ENCODE data around the gene SMCO4. TPM values are rescaled to one million over a fixed set of nuclear protein-coding genes. Genes with fewer than 3 reads are reported as not detected.

Gene SMCO4
- total and polyA plus RNA-seq, 2 donors (not counting 1 experiment from before 2014, with no cell fraction given) = 3.6 to 5.1 TPM

DNA sequence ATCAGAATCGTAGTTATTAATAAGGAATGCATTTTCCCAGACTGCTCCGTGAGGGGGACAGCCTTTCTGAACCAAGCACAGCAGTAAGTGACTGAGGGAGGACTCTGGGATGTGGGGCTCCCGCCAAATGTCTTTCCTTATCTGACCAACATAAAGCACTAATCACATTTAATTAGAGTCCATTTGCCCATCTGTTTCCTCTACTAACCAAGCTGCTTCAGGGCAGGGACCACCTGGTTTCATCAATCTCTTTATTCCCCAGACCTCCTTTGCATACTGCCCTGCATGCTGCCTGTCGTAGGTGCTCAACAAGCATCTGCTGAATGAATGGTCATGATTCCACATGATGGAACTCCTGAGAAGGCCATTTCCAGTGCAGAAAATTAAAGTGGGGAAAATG is 29.4 kb downstream of the SMCO4 start:
- Histone ChIP-seq H3K4me3 (ENCODE audit: control extremely low read depth in 1 of 5, extremely low read depth in 1 of 5, insufficient read depth in 1 of 5, low read depth in 2 of 5, low read length in 4 of 5) (no peak overlapping the region), H4K20me1 (ENCODE audit: control insufficient read depth, insufficient read depth, low read length, poor library complexity, severe bottlenecking) (no peaks in the 10 kb centered on the region), H3K9me3 (ENCODE audit: control extremely low read depth in 1 of 3, control insufficient read depth in 2 of 3, insufficient read depth in 1 of 3, low read length in 2 of 3) (peaks cover 0 to 4% (median 0%) of the 10 kb centered on the region in 3 donors), H3K27ac (ENCODE audit: low read length in 2 of 2) (no peak overlapping the region), H3K27me3 (replicated peaks in 1 of 4; ENCODE audit: control extremely low read depth in 1 of 4, control insufficient read depth in 3 of 4, insufficient read depth in 4 of 4, low read length in 3 of 4) (no peaks in the 10 kb centered on the region), H3K4me2 (replicated peaks; ENCODE audit: low read depth, low read length, poor library complexity, severe bottlenecking) (no peak overlapping the region), H2AFZ (ENCODE audit: insufficient read depth, low read depth, low read length, poor library complexity, severe bottlenecking) (no peak overlapping the region), H3K4me1 (ENCODE audit: control insufficient read depth in 2 of 2, insufficient read depth in 2 of 2, low read length in 2 of 2) (peaks cover 11 to 12% of the 10 kb centered on the region in 2 donors), H3K79me2 (ENCODE audit: control insufficient read depth, insufficient read depth, low read length) (no peaks in the 10 kb centered on the region), H3K9ac (ENCODE audit: low read length) (no peak overlapping the region), H3K36me3 (replicated peaks in 1 of 2; ENCODE audit: control extremely low read depth in 1 of 2, control insufficient read depth in 1 of 2, extremely low read depth in 1 of 2, insufficient read depth in 2 of 2, low read length in 1 of 2) (no peaks in the 10 kb centered on the region)
- TF ChIP-seq, protein P1, sequence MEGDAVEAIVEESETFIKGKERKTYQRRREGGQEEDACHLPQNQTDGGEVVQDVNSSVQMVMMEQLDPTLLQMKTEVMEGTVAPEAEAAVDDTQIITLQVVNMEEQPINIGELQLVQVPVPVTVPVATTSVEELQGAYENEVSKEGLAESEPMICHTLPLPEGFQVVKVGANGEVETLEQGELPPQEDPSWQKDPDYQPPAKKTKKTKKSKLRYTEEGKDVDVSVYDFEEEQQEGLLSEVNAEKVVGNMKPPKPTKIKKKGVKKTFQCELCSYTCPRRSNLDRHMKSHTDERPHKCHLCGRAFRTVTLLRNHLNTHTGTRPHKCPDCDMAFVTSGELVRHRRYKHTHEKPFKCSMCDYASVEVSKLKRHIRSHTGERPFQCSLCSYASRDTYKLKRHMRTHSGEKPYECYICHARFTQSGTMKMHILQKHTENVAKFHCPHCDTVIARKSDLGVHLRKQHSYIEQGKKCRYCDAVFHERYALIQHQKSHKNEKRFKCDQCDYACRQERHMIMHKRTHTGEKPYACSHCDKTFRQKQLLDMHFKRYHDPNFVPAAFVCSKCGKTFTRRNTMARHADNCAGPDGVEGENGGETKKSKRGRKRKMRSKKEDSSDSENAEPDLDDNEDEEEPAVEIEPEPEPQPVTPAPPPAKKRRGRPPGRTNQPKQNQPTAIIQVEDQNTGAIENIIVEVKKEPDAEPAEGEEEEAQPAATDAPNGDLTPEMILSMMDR (IDR thresholded peaks at IDR 0.05) = no peak
- TF ChIP-seq EZH2 (IDR thresholded peaks at IDR 0.05; ENCODE audit: borderline replicate concordance, insufficient read depth, low read depth, low read length, poor library complexity, severe bottlenecking) = no peak
- CTCF ChIA-PET = no interaction called here
- DNase-seq (no peak), ATAC-seq (ENCODE audit: low read depth) (no peak)
- peaks cover 24% of the 10 kb centered on the region for H3K4me1 Mint-ChIP-seq
- POLR2A ChIA-PET = no interaction called here
- WGBS (ENCODE audit: insufficient coverage) = 86% methylated on average over 2 of the region's 4 CpGs
- H3K27me3 Mint-ChIP-seq = no peaks in the 10 kb centered on the region
- no peak overlapping the region for H3K27ac Mint-ChIP-seq
- H3K9me3 Mint-ChIP-seq (ENCODE audit: insufficient read depth) = peaks cover 7% of the 10 kb centered on the region
- intact Hi-C loops (cut with micrococcal nuclease) = no loop called here
- no peak overlapping the region for H3K4me3 Mint-ChIP-seq

- Mint-ChIP-seq H3K4me1 (peaks cover 24% of the 10 kb centered on the region), H3K9me3 (ENCODE audit: insufficient read depth) (peaks cover 8% of the 10 kb centered on the region), H3K27ac (no peak overlapping the region), H3K27me3 (no peaks in the 10 kb centered on the region), H3K4me3 (no peak overlapping the region)
- Histone ChIP-seq H3K9me3 (ENCODE audit: control extremely low read depth in 1 of 3, control insufficient read depth in 2 of 3, insufficient read depth in 1 of 3, low read length in 2 of 3) (peaks cover 0 to 5% (median 0%) of the 10 kb centered on the region in 3 donors), H3K4me3 (ENCODE audit: control extremely low read depth in 1 of 5, extremely low read depth in 1 of 5, insufficient read depth in 1 of 5, low read depth in 2 of 5, low read length in 4 of 5) (no peak overlapping the region), H3K36me3 (replicated peaks in 1 of 2; ENCODE audit: control extremely low read depth in 1 of 2, control insufficient read depth in 1 of 2, extremely low read depth in 1 of 2, insufficient read depth in 2 of 2, low read length in 1 of 2) (no peaks in the 10 kb centered on the region), H3K79me2 (ENCODE audit: control insufficient read depth, insufficient read depth, low read length) (no peaks in the 10 kb centered on the region), H3K4me2 (replicated peaks; ENCODE audit: low read depth, low read length, poor library complexity, severe bottlenecking) (no peak overlapping the region), H3K9ac (ENCODE audit: low read length) (no peak overlapping the region), H3K4me1 (ENCODE audit: control insufficient read depth in 2 of 2, insufficient read depth in 2 of 2, low read length in 2 of 2) (peaks cover 11 to 12% of the 10 kb centered on the region in 2 donors), H2AFZ (ENCODE audit: insufficient read depth, low read depth, low read length, poor library complexity, severe bottlenecking) (no peak overlapping the region), H3K27me3 (replicated peaks in 1 of 4; ENCODE audit: control extremely low read depth in 1 of 4, control insufficient read depth in 3 of 4, insufficient read depth in 4 of 4, low read length in 3 of 4) (no peaks in the 10 kb centered on the region), H4K20me1 (ENCODE audit: control insufficient read depth, insufficient read depth, low read length, poor library complexity, severe bottlenecking) (no peaks in the 10 kb centered on the region), H3K27ac (ENCODE audit: low read length in 2 of 2) (no peak overlapping the region)
- WGBS (ENCODE audit: insufficient coverage) = 90% methylated on average over 3 of the region's 3 CpGs
- TF ChIP-seq, protein P1 (IDR thresholded peaks at IDR 0.05) = no peak
- TF ChIP-seq EZH2 (IDR thresholded peaks at IDR 0.05; ENCODE audit: borderline replicate concordance, insufficient read depth, low read depth, low read length, poor library complexity, severe bottlenecking) = no peak
- intact Hi-C loops (cut with micrococcal nuclease) = no loop called here
- peak; percentile 33 for ATAC-seq (ENCODE audit: low read depth)
- ChIA-PET CTCF (no interaction called here), POLR2A (no interaction called here)
- peak; percentile 23 for DNase-seq
Observed at GRCh38 chr11:93512949-93513667, 30.1 kb downstream of the SMCO4 start.
